Stimulated activated CD4-positive, alpha-beta T cell treated with anti-CD3 and anti-CD28 coated beads, Interleukin-4, amount 100 ng/mL, for 1 hour (primary cell): ENCODE results near the gene SEC14L5.
"Not testable (repeated sequence)": the region's sequence is repeated elsewhere in the genome, so short reads cannot be mapped to it uniquely, and the experiment has no call there.

Experiments used
- DNase-seq: peaks from one replicate; pipeline ENCODE4 v3.0.0-alpha.2; 2020

The SEC14L5 gene

GRCh38 chr16:5042574-5043171, 84.5 kb downstream of the SEC14L5 start:
- no peak for DNase-seq

- DNase-seq, result no peak
Measured at GRCh38 chr16:5044011-5044540, 85.9 kb downstream of the SEC14L5 start.

- not testable (repeated sequence) for DNase-seq
Measured at GRCh38 chr16:5044581-5044980, 86.5 kb downstream of the SEC14L5 start.

- DNase-seq, result no peak
Measured at GRCh38 chr16:5045499-5046115, 87.5 kb downstream of the SEC14L5 start.

- DNase-seq, result no peak
Measured at GRCh38 chr16:5046914-5047313, 88.8 kb downstream of the SEC14L5 start.

- no peak for DNase-seq
Measured at GRCh38 chr16:5054876-5055865, 97.0 kb downstream of the SEC14L5 start.

- peak; percentile 34 for DNase-seq
Measured at GRCh38 chr16:5056352-5056751, 98.2 kb downstream of the SEC14L5 start.

- DNase-seq, result no peak
Measured at GRCh38 chr16:5058476-5058875, 100.3 kb downstream of the SEC14L5 start.

GRCh38 chr16:5059386-5060072, 101.4 kb downstream of the SEC14L5 start:
- DNase-seq, result no peak

- DNase-seq, result no peak
Measured at GRCh38 chr16:5060073-5060641, 102.0 kb downstream of the SEC14L5 start.

- DNase-seq, result no peak
Measured at GRCh38 chr16:5062051-5062450, 103.9 kb downstream of the SEC14L5 start.

GRCh38 chr16:5062790-5063765, 104.9 kb downstream of the SEC14L5 start:
- DNase-seq, result no peak

GRCh38 chr16:5064915-5065314, 106.8 kb downstream of the SEC14L5 start:
- no peak for DNase-seq

- DNase-seq, result no peak
Measured at GRCh38 chr16:5065326-5065725, 107.2 kb downstream of the SEC14L5 start.

- no peak for DNase-seq
Measured at GRCh38 chr16:5065813-5066212, 107.7 kb downstream of the SEC14L5 start, which contains the start of gene C16orf89. Gene C16orf89 (minus strand): TSS chr16:5065956. CDS start chr16:5065908, 48 bp downstream.

GRCh38 chr16:5066511-5066910, 108.4 kb downstream of the SEC14L5 start:
- DNase-seq, result no peak
